AG04449 (cell line): Measurements from ENCODE around the gene PNPT1.
A peak's percentile ranks its signal among the peaks of the same experiment; 100 is the strongest.

ENCODE experiments used
- CTCF ChIA-PET: fragments of 350-600 bp; formaldehyde crosslinking; extraction: SDS; loops from one replicate; lab custom pipeline; 2021; ENCODE audit warnings: antibody characterized with exemption; lab: Yijun Ruan, JAX
- POLR2A ChIA-PET: fragments of 400-600, 350-600 bp; formaldehyde crosslinking; extraction: SDS; loops from one replicate; lab custom pipeline; 2020; ENCODE audit warnings: antibody characterized with exemption, inconsistent platforms; lab: Yijun Ruan, JAX
- DNase-seq: peaks from one replicate; pipeline ENCODE4 v3.0.0-alpha.2; 2010; ENCODE audit warnings: low read depth, low spot score
- H3K4me3 ChIP-seq: 2 replicates; pipeline ENCODE4 v1.5.1; 2011; ENCODE audit warnings: low read depth, mild to moderate bottlenecking, control low read depth, low read length
- CTCF ChIP-seq: IDR thresholded peaks from one replicate; pipeline ENCODE4 v1.5.1; 2011; ENCODE audit warnings: mild to moderate bottlenecking, moderate library complexity, low read length, control low read depth, inconsistent platforms; ENCODE audit not compliant: insufficient read depth; ENCODE audit errors: missing control alignments

Gene PNPT1

GRCh38 chr2:55617175-55618024 is 76.2 kb downstream of the PNPT1 start, which contains the start of gene PPP4R3B:
Gene PPP4R3B (minus strand): TSS chr2:55617622. CDS start chr2:55617285, 337 bp downstream.
- peak within 1 kb of the TSS; percentile 93 for H3K4me3 ChIP-seq
- TF ChIP-seq CTCF = peak; percentile 67
- POLR2A ChIA-PET = interaction anchor here (1.0 kb wide), 1 partner anchor 17 kb away, joined by 3 read pairs; no protein-coding TSS in a partner anchor
- peak; percentile 99 for DNase-seq
- CTCF ChIA-PET = interaction anchor here (0.7 to 1.3 kb wide), 4 partner anchors 9 to 29 kb away, joined by 3 to 4 read pairs (median 3); no protein-coding TSS in a partner anchor

GRCh38 chr2:55616551-55617174 is 77.0 kb downstream of the PNPT1 start:
- DNase-seq = no peak
- H3K4me3 ChIP-seq = peak overlapping the region; percentile 93
- ChIA-PET POLR2A (interaction anchor here (1.0 kb wide), 1 partner anchor 16 kb away, joined by 3 read pairs; no protein-coding TSS in a partner anchor), CTCF (interaction anchor here (0.6 to 0.9 kb wide), 2 partner anchors 21 to 1379 kb away, joined by 3 to 4 read pairs; no protein-coding TSS in a partner anchor)
- TF ChIP-seq CTCF = no peak

- no peak for DNase-seq
- POLR2A ChIA-PET = no interaction called here
- CTCF ChIA-PET = interaction anchor here (1.4 kb wide), 1 partner anchor 11 kb away, joined by 5 read pairs; no protein-coding TSS in a partner anchor
- TF ChIP-seq CTCF = no peak
- H3K4me3 ChIP-seq = no peak overlapping the region
These were observed 81.6 kb downstream of the PNPT1 start for GRCh38 chr2:55611997-55612396.

GRCh38 chr2:55610954-55611743 is 82.5 kb downstream of the PNPT1 start:
- no peak for TF ChIP-seq CTCF
- DNase-seq = no peak
- no peak overlapping the region for H3K4me3 ChIP-seq
- ChIA-PET POLR2A (no interaction called here), CTCF (interaction anchor here (1.4 kb wide), 1 partner anchor 10 kb away, joined by 5 read pairs; no protein-coding TSS in a partner anchor)

GRCh38 chr2:55609938-55610578 is 83.6 kb downstream of the PNPT1 start:
- no peak overlapping the region for H3K4me3 ChIP-seq
- ChIA-PET POLR2A (no interaction called here), CTCF (no interaction called here)
- no peak for TF ChIP-seq CTCF
- no peak for DNase-seq
